Left ventricle myocardium superior (tissue), 1 donor: ENCODE results near the gene JMJD1C. TPM values are rescaled to one million over a fixed set of nuclear protein-coding genes. Genes with fewer than 3 reads are reported as not detected.
"Not testable (repeated sequence)": the region's sequence is repeated elsewhere in the genome, so short reads cannot be mapped to it uniquely, and the experiment has no call there.

Source experiments
- ATAC-seq: fragments of 200-7000 bp; cut with Tn5 transposase; one replicate; pipeline ENCODE4 v1.9.1; 2020; ENCODE audit warnings: mild to moderate bottlenecking, moderate library complexity
- DNase-seq: peaks from one replicate; pipeline ENCODE4 v3.0.0-alpha.2; 2020
- intact Hi-C: fragments of 100-400 bp; cut with micrococcal nuclease; formaldehyde crosslinking; loops from one replicate; pipeline ENCODE4 v1.11.0; 2022
- total RNA-seq: library from RNA; stranded (reverse); fragmentation: NEBNext Ultra II Directional; extraction: Animal tissue kit (Norgen Biotek cat#: 25700); gene quantifications from one replicate; pipeline ENCODE4 v1.2.1, GENCODE V29; 2021
- donor health status: DM: no; HTN: yes; CAD: no; lungs with severe emphysema.

Gene JMJD1C
- total RNA-seq, 1 donor from 2014 or later = 32.7 TPM

DNA sequence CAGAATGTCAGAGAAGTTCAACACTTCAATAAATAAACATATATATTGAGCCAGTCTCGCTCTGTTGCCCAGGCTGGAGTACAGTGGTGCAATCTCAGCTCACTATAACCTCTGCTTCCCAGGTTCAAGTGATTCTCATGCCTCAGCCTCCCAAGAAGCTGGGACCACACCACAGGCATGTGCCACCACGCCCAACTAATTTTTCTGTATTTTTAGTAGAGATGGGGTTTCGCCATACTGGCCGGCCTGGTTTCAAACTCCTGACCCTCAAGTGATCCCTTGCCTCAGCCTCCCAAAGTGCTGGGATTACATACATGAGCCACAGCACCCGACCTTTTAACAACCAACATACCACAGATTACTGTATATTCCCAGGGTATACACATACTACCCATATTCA, 134.2 kb downstream of the JMJD1C start:
- intact Hi-C loops = no loop called here
- DNase-seq (no peak), ATAC-seq (no peak)

GRCh38 chr10:63324495-63324854, 141.3 kb downstream of the JMJD1C start:
- intact Hi-C loops = no loop called here
- ATAC-seq (no peak), DNase-seq (no peak)

- intact Hi-C loops = no loop called here
- ATAC-seq (no peak), DNase-seq (no peak)
Measured at GRCh38 chr10:63323701-63324494, 141.9 kb downstream of the JMJD1C start.

DNA sequence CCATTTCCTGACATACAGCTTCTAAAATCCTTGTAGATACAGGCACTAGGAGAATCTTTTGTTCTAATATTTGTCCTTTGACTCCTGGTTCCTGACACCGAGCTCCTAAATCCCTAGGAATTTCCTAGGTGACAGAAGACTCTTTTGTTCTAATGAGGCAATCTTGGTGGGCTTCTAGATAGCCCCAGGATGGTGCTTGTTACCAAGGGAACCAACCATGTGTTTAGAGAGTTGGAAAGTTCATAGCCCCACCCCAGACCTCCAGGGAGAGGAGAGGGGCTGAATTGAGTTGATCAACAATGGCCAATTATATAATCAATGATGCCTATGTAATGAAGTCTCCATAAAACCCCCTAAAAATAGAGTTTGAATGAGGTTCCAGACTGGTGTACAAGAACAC, 145.1 kb downstream of the JMJD1C start:
- ATAC-seq (no peak), DNase-seq (no peak)
- intact Hi-C loops = no loop called here

DNA sequence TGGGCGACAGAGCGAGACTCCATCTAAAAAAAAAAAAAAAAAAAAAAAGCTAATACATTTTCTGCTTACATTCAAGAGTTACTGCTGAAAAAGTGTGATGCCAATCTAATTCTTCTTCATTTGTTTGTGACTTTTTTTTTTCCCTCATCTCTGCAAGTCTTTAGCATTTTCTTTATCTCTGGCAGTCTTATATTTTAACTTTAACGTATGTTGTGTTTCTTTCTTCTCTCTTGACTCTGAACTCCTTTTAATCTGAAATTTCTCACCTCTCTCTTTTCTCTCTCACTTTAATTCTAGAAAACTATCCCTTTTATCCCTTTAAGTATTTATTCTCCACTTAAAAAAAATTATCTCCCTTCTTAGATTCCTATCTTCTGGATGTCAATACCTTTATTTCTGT, 146.5 kb downstream of the JMJD1C start:
- DNase-seq (no peak), ATAC-seq (no peak)
- intact Hi-C loops = no loop called here

DNA sequence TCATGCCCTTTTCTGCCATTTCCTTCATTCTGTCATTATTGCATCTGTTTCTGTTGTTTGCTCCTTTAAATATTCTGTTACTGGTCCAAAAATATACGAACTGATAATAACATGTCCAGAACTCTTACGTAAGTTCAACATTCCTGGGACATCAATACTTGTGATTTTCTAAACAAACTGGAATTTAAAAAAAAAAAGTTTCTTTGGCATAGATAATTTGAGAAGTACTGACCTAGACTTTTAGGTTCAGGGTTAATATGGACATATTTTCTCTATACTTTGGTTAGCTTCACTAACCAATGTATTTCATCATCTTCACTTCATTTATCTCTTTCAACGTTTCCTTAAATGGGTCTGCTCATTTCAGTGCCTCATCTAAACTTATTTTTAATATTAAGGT, 147.3 kb downstream of the JMJD1C start:
- no peak for ATAC-seq
- intact Hi-C loops = no loop called here

GRCh38 chr10:63314020-63314419, 151.8 kb downstream of the JMJD1C start:
- intact Hi-C loops = no loop called here
- ATAC-seq (no peak), DNase-seq (no peak)

More for the DNA sequence above, 147.3 kb downstream of the JMJD1C start:
- DNase-seq = no peak

GRCh38 chr10:63313066-63313717, 152.6 kb downstream of the JMJD1C start:
- intact Hi-C loops = no loop called here
- DNase-seq = no peak
- ATAC-seq = no peak

DNA sequence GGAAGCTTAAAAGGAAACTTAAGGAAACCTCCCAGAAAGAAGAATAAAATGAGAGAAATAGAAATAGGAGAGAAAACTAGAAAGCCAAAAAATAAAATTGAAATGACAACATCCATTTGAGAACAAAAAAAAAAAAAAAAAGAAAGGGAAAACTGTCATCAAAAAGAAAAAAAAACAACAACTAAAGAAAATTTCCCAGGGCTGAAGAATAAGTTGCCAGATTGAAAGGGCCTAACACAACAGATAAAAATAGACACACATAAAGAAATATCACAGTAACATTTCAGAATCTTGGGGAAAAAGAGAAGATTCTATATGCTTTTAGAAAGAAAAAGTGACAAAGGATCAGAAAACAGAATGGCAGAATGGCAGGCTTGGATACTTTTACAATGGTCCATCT, 157.1 kb downstream of the JMJD1C start:
- intact Hi-C loops = no loop called here
- DNase-seq = no peak
- no peak for ATAC-seq

DNA sequence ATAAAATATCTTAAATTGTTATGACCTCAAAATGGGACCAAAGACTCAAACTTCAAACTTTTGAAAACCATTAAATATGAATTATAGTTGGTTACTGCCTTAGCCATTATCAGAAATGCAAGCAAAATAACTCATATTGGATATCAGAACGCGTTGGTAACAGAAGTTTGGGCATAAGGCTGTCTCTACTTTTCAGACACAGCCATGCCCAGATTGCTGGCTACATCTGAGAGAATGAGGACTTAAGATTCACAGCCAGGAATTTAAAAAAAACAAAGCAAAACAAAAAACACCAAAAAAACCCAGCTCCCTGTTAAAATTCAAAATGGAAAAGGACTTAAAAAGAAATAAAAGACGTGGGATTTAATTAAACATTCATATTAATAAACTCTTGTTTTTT, 161.6 kb downstream of the JMJD1C start:
- no peak for ATAC-seq
- intact Hi-C loops = no loop called here
- DNase-seq = no peak

DNA sequence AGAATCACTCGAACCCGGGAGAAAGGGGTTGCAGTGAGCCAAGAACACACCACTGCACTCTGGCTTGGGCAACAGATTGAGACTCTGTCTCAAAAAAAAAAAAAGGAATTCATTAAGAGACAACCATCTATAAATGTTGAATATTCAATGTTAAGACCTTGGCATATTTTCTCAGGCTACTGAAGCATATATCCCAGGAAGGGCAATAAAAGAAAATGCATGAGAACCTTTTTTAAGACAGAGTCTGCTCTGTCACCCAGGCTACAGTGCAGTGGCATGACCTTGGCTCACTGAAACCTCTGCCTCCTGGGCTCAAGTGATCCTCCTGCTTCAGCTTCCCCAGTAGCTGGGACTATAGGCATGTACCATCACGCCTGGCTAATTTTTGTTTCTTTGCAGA, 165.0 kb downstream of the JMJD1C start:
- intact Hi-C loops = no loop called here
- peak; percentile 41 for ATAC-seq
- no peak for DNase-seq

DNA sequence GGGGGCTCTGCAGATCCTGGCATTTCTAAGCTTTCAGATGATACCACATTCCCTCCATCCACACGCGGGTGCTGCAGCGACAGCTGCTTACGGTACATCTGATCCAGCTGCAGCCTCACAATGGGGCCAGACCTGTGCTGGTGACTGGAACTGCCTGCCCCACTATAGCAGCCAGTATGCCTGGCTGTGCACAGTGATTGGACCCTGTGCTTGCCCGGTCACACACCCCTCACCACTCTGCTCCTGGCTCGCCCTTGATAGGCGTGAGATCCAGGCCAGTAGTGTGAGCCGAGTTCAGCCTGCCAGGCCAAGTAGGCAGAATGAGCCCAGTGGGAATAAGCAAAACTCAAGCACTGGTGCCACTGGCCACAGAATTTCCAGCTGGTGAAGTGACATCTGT, 167.8 kb downstream of the JMJD1C start:
- no peak for ATAC-seq
- intact Hi-C loops = no loop called here
- DNase-seq = no peak

- no peak for ATAC-seq
- intact Hi-C loops = no loop called here
Measured at GRCh38 chr10:63294781-63295180, 171.0 kb downstream of the JMJD1C start.

GRCh38 chr10:63292847-63293246, 172.9 kb downstream of the JMJD1C start:
- intact Hi-C loops, ATAC-seq, DNase-seq: not testable (repeated sequence)

More at GRCh38 chr10:63294781-63295180, 171.0 kb downstream of the JMJD1C start:
- no peak for DNase-seq

GRCh38 chr10:63288170-63288569, 177.6 kb downstream of the JMJD1C start:
- DNase-seq (no peak), ATAC-seq (no peak)
- intact Hi-C loops = no loop called here

GRCh38 chr10:63286754-63287264, 179.0 kb downstream of the JMJD1C start:
- DNase-seq (no peak), ATAC-seq (no peak)
- intact Hi-C loops = no loop called here

- intact Hi-C loops = no loop called here
- ATAC-seq = no peak
- no peak for DNase-seq
Measured at GRCh38 chr10:63286340-63286739, 179.4 kb downstream of the JMJD1C start.

DNA sequence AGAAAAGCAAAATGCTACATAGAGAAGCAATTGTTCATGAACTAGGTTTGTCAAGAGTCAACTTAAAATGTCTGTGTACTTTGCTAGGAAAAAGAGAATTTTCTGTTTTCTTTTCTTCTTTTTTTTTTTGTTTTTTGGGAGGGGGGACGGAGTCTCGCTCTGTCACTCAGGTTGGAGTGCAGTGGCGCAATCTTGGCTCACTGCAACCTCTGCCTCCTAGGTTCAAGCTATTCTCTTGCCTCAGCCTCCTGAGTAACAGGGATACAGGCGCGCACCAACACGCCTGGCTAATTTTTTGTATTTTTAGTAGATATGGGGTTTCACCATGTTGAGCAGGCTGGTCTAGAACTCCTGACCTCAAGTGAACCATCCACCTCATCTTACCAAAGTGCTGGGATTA, 181.9 kb downstream of the JMJD1C start:
- DNase-seq, ATAC-seq, intact Hi-C loops: not testable (repeated sequence)

GRCh38 chr10:63283093-63283492, 182.7 kb downstream of the JMJD1C start:
- intact Hi-C loops = no loop called here
- ATAC-seq (no peak), DNase-seq (no peak)

DNA sequence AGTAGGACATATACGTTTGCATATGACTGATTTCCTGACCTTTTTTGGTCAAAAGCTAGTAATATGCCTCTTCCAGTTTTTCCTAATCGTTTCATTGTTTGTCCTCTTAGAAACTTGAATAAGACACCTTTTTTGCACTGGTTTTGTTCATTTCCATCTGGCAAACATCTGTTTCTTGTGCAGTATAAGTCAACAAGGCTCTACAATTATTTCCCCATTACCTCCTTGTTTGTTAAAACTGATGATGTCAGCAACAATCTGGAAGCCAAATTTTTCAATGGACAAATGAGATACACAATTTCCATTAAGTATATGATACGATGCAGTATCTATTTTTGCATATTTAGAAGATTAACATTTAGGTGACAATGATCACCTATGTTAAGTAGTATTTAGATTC, 183.8 kb downstream of the JMJD1C start:
- intact Hi-C loops = no loop called here
- no peak for ATAC-seq
- no peak for DNase-seq

DNA sequence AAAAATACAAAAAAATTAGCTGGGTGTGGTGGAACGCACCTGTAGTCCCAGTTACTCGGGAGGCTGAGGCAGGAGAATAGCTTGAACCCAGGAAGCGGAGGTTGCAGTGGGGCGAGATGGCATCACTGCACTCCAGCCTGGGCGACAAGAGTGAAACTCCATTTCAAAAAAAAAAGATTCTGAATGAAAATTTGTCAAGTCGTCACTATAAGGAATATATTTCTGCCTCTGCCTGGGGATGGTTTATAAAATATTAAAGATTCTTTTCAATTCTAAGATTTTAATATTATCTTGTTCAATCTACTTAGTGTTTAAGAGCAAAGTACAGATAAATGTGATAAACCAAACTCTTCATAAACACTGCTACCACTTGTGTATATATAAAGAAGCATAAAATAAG, 185.4 kb downstream of the JMJD1C start:
- DNase-seq (no peak), ATAC-seq (no peak)
- intact Hi-C loops = no loop called here
